SU-DHL-6 (cell line): ENCODE measurements around the gene MACROH2A2.
"Not testable (repeated sequence)": the region's sequence is repeated elsewhere in the genome, so short reads cannot be mapped to it uniquely, and the experiment has no call there.

Experiments used
- H2AFZ ChIP-seq: fragments of 200-600 bp; sonication (generic); 2 replicates; pipeline ENCODE4 v1.6.1; 2014; ENCODE audit warnings: low read depth, mild to moderate bottlenecking, moderate library complexity, mixed read lengths, antibody characterized with exemption, low read length; ENCODE audit not compliant: severe bottlenecking
- H3F3A ChIP-seq: fragments of 200-600 bp; shearing (Covaris generic); 2 replicates; pipeline ENCODE4 v1.6.0; 2016; ENCODE audit warnings: antibody characterized with exemption, mild to moderate bottlenecking; ENCODE audit not compliant: insufficient read depth
- H3K27ac ChIP-seq: fragments of 200-600 bp; sonication (generic); 2 replicates; pipeline ENCODE4 v1.5.1; 2016; ENCODE audit warnings: low read depth, mild to moderate bottlenecking, low read length, moderate library complexity, mixed read lengths
- H3K27me3 ChIP-seq: fragments of 200-600 bp; sonication (generic), shearing (Covaris generic); 2 replicates; pipeline ENCODE4 v1.6.0; 2014; ENCODE audit warnings: mild to moderate bottlenecking, low read length
- H3K36me3 ChIP-seq: fragments of 200-600 bp; sonication (generic); 2 replicates; pipeline ENCODE4 v1.6.1; 2014; ENCODE audit warnings: mild to moderate bottlenecking, low read length, mixed read lengths
- H3K4me2 ChIP-seq: fragments of 300-600, 200-600 bp; shearing (Covaris generic), sonication (generic); 2 replicates; pipeline ENCODE4 v1.6.0; 2014; ENCODE audit warnings: low read length, low read depth, mild to moderate bottlenecking; ENCODE audit not compliant: poor library complexity, severe bottlenecking
- H3K4me3 ChIP-seq: fragments of 200-600 bp; sonication (generic); 2 replicates; pipeline ENCODE4 v1.5.1; 2014; ENCODE audit warnings: antibody characterized with exemption, low read length, mild to moderate bottlenecking, mixed read lengths; ENCODE audit not compliant: insufficient read depth, poor library complexity, severe bottlenecking
- H3K79me2 ChIP-seq: fragments of 200-600 bp; sonication (generic); 2 replicates; pipeline ENCODE4 v1.6.1; 2014; ENCODE audit warnings: mild to moderate bottlenecking, low read length, moderate library complexity; ENCODE audit not compliant: insufficient read depth
- H3K9ac ChIP-seq: fragments of 200-600 bp; sonication (generic); 2 replicates; pipeline ENCODE4 v1.7.0; 2014; ENCODE audit warnings: mild to moderate bottlenecking, low read length
- H3K9me2 ChIP-seq: fragments of 200-600 bp; sonication (generic); replicated peaks from 2 replicates; pipeline ENCODE4 v1.6.1; 2014; ENCODE audit warnings: low read length; ENCODE audit not compliant: insufficient read depth
- H3K9me3 ChIP-seq: fragments of 200-600 bp; sonication (generic); 2 replicates; pipeline ENCODE4 v1.6.1; 2014; ENCODE audit warnings: low read length, mixed read lengths; ENCODE audit not compliant: insufficient read depth
- H4K20me1 ChIP-seq: fragments of 200-600 bp; sonication (generic); 2 replicates; pipeline ENCODE4 v1.6.1; 2014; ENCODE audit warnings: low read depth, mild to moderate bottlenecking, antibody characterized with exemption, low read length, moderate library complexity, mixed read lengths
- CTCF ChIP-seq: fragments of 200-600 bp; sonication (generic); IDR thresholded peaks from one replicate; pipeline ENCODE4 v1.5.1; 2017; ENCODE audit warnings: antibody characterized with exemption, mild to moderate bottlenecking, low read length, moderate library complexity; ENCODE audit not compliant: insufficient read depth, poor library complexity, severe bottlenecking
- EZH2phosphoT487 ChIP-seq: fragments of 200-600 bp; sonication (generic), shearing (Covaris generic); conservative IDR thresholded peaks from 2 replicates; pipeline ENCODE4 v1.6.1; 2018; ENCODE audit warnings: mild to moderate bottlenecking, antibody characterized with exemption, low read length, moderate library complexity, mixed read lengths

Gene MACROH2A2

GRCh38 chr10:70078329-70078728 lies 25.7 kb downstream of the MACROH2A2 start:
- H3K36me3 ChIP-seq: no peaks in the 10 kb centered on the region
- H3K27ac ChIP-seq: no peak overlapping the region
- TF ChIP-seq CTCF: no peak
- TF ChIP-seq EZH2phosphoT487: no peak
- H3K4me2 ChIP-seq: no peak overlapping the region
- no peaks in the 10 kb centered on the region for H4K20me1 ChIP-seq
- no peak overlapping the region for H2AFZ ChIP-seq
- no peaks in the 10 kb centered on the region for H3K27me3 ChIP-seq
- H3K9me3 ChIP-seq: no peaks in the 10 kb centered on the region
- no peaks in the 10 kb centered on the region for H3K9me2 ChIP-seq
- no peak overlapping the region for H3K9ac ChIP-seq
- no peaks in the 10 kb centered on the region for H3K79me2 ChIP-seq
- no peaks in the 10 kb centered on the region for H3F3A ChIP-seq
- no peak overlapping the region for H3K4me3 ChIP-seq

- Histone ChIP-seq H3F3A (no peaks in the 10 kb centered on the region), H3K36me3 (no peaks in the 10 kb centered on the region), H3K27me3 (no peaks in the 10 kb centered on the region), H3K9me3 (no peaks in the 10 kb centered on the region), H3K9ac (no peak overlapping the region), H3K79me2 (no peaks in the 10 kb centered on the region), H3K4me3 (no peak overlapping the region), H3K9me2 (no peaks in the 10 kb centered on the region), H2AFZ (no peak overlapping the region), H3K27ac (no peak overlapping the region), H3K4me2 (no peak overlapping the region), H4K20me1 (no peaks in the 10 kb centered on the region)
- TF ChIP-seq CTCF (no peak), EZH2phosphoT487 (no peak)
Measured at GRCh38 chr10:70078937-70079336, 26.3 kb downstream of the MACROH2A2 start.

GRCh38 chr10:70080789-70081188 lies 28.1 kb downstream of the MACROH2A2 start:
- not testable (repeated sequence) for H3K27ac ChIP-seq, H3K9ac ChIP-seq, H3F3A ChIP-seq, H3K9me3 ChIP-seq, H3K4me3 ChIP-seq, H3K4me2 ChIP-seq, H3K9me2 ChIP-seq, H3K27me3 ChIP-seq, H2AFZ ChIP-seq, H3K79me2 ChIP-seq, H3K36me3 ChIP-seq, H4K20me1 ChIP-seq

GRCh38 chr10:70084189-70084588 lies 31.5 kb downstream of the MACROH2A2 start:
- no peak overlapping the region for H3K9ac ChIP-seq
- H2AFZ ChIP-seq: no peak overlapping the region
- no peak for TF ChIP-seq CTCF
- TF ChIP-seq EZH2phosphoT487: no peak
- H3K79me2 ChIP-seq: no peaks in the 10 kb centered on the region
- H3K27me3 ChIP-seq: no peaks in the 10 kb centered on the region
- H3K4me2 ChIP-seq: no peak overlapping the region
- no peaks in the 10 kb centered on the region for H3F3A ChIP-seq
- no peak overlapping the region for H3K4me3 ChIP-seq
- no peak overlapping the region for H3K27ac ChIP-seq
- no peaks in the 10 kb centered on the region for H4K20me1 ChIP-seq
- H3K9me3 ChIP-seq: no peaks in the 10 kb centered on the region
- no peaks in the 10 kb centered on the region for H3K36me3 ChIP-seq
- no peaks in the 10 kb centered on the region for H3K9me2 ChIP-seq
